Lower leg skin (tissue), 4 donors: ENCODE data around the gene HSPG2. TPM values are rescaled to one million over a fixed set of nuclear protein-coding genes. Genes with fewer than 3 reads are reported as not detected.

Experiments used
- DNase-seq, 2 donors: peaks; one replicate each; pipeline ENCODE4 v3.0.0-alpha.2; 2019; ENCODE audit warnings: low spot score in 2 of 2
- H3K4me3 ChIP-seq: fragments of 200-600 bp; sonication (generic); 2 replicates; pipeline ENCODE4 v1.5.1; 2017; ENCODE audit warnings: mild to moderate bottlenecking, low read depth; ENCODE audit not compliant: poor library complexity, severe bottlenecking
- CTCF ChIP-seq, 3 donors: fragments of 450-650 bp; IDR thresholded peaks; one replicate each; pipeline ENCODE4 v1.5.1; 2016; ENCODE audit warnings: antibody characterized with exemption in 3 of 3, mild to moderate bottlenecking in 3 of 3, moderate library complexity in 2 of 3
- POLR2A ChIP-seq, 2 donors: fragments of 450-650 bp; IDR thresholded peaks; one replicate each; pipeline ENCODE4 v1.6.1; 2016 to 2017; ENCODE audit warnings: antibody characterized with exemption in 2 of 2, mild to moderate bottlenecking in 1 of 2, moderate library complexity in 1 of 2
- WGBS, 2 donors: methylation state at CpG; one replicate each; pipeline ENCODE4 v1.1.5; 2018; 5-methylcytosine and 5-hydroxymethylcytosine counted together
- intact Hi-C: fragments of 100-400 bp; cut with DNase I; formaldehyde crosslinking; loops from one replicate; pipeline ENCODE4 v1.15.0; 2023; ENCODE audit warnings: low total_unique reads
- total RNA-seq, 4 donors: library from RNA; depleted of rRNA; stranded (reverse); fragments of >200 nt; gene quantifications; one replicate each; pipeline ENCODE4 v1.1.0, GENCODE V29; 2016

The HSPG2 gene
- total RNA-seq, 4 donors from 2014 or later = 67.9 to 171 (median 99.6) TPM

- TF ChIP-seq CTCF (IDR thresholded peaks at IDR 0.05) (no peak), POLR2A (IDR thresholded peaks at IDR 0.05) (no peak)
- no peak for DNase-seq
- H3K4me3 ChIP-seq = no peak overlapping the region
- intact Hi-C loops = no loop called here
- 74 to 85% methylated on average over 15 of the region's 15 CpGs for WGBS, 2 donors
These were observed 79.1 kb downstream of the HSPG2 start for GRCh38 chr1:21857840-21858670.

DNA sequence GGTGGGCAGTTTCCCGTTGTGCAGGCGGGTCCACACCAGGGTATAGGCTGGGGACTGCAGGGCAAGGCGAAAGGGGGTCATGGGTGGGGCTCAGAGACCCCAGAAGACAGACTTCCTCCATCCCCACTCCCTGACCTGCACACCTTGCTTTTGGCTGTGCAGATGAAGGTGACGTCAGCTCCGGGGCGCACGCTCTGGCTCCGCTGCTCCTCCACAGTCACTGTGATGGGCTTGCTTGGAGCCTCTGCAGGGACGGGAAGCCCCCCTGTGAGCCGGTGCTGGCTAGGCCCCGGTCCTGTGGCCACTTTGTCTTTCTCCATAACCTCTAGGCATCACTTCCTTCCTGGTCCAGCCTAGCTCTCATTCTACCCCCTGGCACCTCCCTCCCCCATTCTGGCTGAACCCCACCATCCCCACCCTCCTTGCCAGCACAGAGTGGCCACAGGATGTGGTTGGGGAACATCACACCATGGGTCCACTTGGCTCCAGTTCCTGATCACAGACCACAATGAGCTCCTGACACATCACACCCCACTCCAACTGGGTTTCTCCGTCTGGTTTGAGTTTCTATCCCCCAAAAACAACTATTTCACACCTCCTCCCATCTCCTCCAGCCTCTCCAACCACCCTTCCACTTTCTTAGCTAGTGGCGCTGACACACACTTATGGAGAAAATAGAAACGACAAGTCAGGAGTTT lies 79.8 kb downstream of the HSPG2 start:
- H3K4me3 ChIP-seq = no peak overlapping the region
- no peak for DNase-seq
- WGBS, 2 donors = 85 to 87% methylated on average over 14 of the region's 14 CpGs
- TF ChIP-seq CTCF (IDR thresholded peaks at IDR 0.05) = no peak
- TF ChIP-seq POLR2A (IDR thresholded peaks at IDR 0.05) = no peak
- intact Hi-C loops = no loop called here

GRCh38 chr1:21855257-21856096 lies 81.6 kb downstream of the HSPG2 start:
- TF ChIP-seq POLR2A (IDR thresholded peaks at IDR 0.05) (no peak), CTCF (IDR thresholded peaks at IDR 0.05) (no peak)
- no peak overlapping the region for H3K4me3 ChIP-seq
- DNase-seq = no peak
- intact Hi-C loops = no loop called here
- WGBS, 2 donors = 86 to 90% methylated on average over 30 to 35 of the region's 35 CpGs

DNA sequence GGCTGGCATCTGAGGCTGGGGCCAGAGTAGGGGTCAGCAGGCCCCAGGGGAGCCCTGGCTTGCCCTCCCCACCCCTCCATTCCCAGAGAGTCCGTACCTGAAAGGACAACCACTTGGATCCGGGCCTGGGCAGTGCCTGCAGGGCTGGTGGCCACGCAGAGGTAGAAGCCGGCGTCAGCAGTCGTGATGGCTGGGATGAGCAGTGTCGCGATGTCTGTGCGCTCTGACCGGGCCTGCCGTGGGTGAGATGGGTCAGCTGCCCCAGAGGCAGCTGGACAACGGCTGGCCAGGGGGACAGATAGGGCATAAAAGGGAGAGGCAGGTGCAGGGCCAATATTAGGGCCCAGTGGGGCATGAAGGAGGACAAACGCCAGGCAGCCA lies 82.4 kb downstream of the HSPG2 start:
- WGBS, 2 donors = 89 to 95% methylated on average over 13 of the region's 13 CpGs
- TF ChIP-seq POLR2A (IDR thresholded peaks at IDR 0.05) (no peak), CTCF (IDR thresholded peaks at IDR 0.05) (no peak)
- no peak overlapping the region for H3K4me3 ChIP-seq
- DNase-seq = no peak
- intact Hi-C loops = no loop called here

- TF ChIP-seq POLR2A (IDR thresholded peaks at IDR 0.05) (no peak), CTCF (IDR thresholded peaks at IDR 0.05) (no peak)
- WGBS, 2 donors = 86 to 92% methylated on average over 19 to 21 of the region's 21 CpGs
- intact Hi-C loops = no loop called here
- H3K4me3 ChIP-seq = no peak overlapping the region
- DNase-seq = no peak
These were observed 82.9 kb downstream of the HSPG2 start for GRCh38 chr1:21854090-21854750.
